IPS DF 6.9 (cell line): ENCODE results near the gene TCEAL9.
A peak's percentile ranks its signal among the peaks of the same experiment; 100 is the strongest.

ENCODE experiments used
- DNase-seq: peaks from one replicate; pipeline ENCODE4 v3.0.0-alpha.2; 2013; ENCODE audit warnings: low read depth, low spot score
- H3K27ac ChIP-seq: one replicate; pipeline ENCODE4 v1.5.1; 2013; ENCODE audit warnings: low read length, control low read depth
- H3K27me3 ChIP-seq: 2 replicates; pipeline ENCODE4 v1.6.1; 2013; ENCODE audit warnings: mild to moderate bottlenecking, low read length; ENCODE audit not compliant: control insufficient read depth, insufficient read depth
- H3K36me3 ChIP-seq: 2 replicates; pipeline ENCODE4 v1.6.1; 2013; ENCODE audit warnings: low read length; ENCODE audit not compliant: control insufficient read depth, insufficient read depth
- H3K4me1 ChIP-seq: 2 replicates; pipeline ENCODE4 v1.6.1; 2013; ENCODE audit warnings: low read length; ENCODE audit not compliant: control insufficient read depth, insufficient read depth
- H3K4me3 ChIP-seq: 2 replicates; pipeline ENCODE4 v1.5.1; 2013; ENCODE audit warnings: mild to moderate bottlenecking, low read length
- H3K9me3 ChIP-seq: 2 replicates; pipeline ENCODE4 v1.6.1; 2013; ENCODE audit warnings: low read length, inconsistent platforms; ENCODE audit not compliant: control insufficient read depth, insufficient read depth
- WGBS: extraction: QIAGEN DNeasy Blood & Tissue Kit; methylation state at CpG from one replicate; pipeline ENCODE4 v1.1.7; 2013; ENCODE audit warnings: mixed read lengths, missing lambda C conversion rate; ENCODE audit not compliant: insufficient read length, insufficient coverage; 5-methylcytosine and 5-hydroxymethylcytosine counted together

Gene TCEAL9

DNA sequence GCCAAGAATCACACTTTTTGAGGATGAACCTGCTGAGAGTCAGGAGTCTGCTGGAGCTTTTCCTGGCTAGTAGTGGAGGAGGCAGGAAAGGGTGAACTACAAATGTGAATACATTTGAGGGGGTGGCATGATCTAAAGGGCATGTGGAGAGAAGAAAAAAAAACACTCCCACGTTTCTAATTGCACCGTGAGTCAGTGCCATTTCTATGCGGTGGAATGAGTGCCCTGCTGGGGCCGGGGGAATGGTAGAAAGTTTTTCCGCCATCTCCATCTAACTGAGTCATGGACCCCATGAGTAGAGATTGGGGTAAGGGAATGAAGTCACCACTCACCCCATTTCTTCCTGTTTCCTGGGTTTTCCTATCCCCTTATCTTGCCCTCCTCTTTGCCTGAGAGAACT lies 39.9 kb downstream of the TCEAL9 start:
- H3K4me3 ChIP-seq: no peak overlapping the region
- no peak overlapping the region for H3K27ac ChIP-seq
- no peaks in the 10 kb centered on the region for H3K4me1 ChIP-seq
- DNase-seq: no peak
- H3K36me3 ChIP-seq: no peaks in the 10 kb centered on the region
- no peaks in the 10 kb centered on the region for H3K27me3 ChIP-seq
- no CpG with 5 or more reads among the region's 5 CpGs for WGBS
- no peaks in the 10 kb centered on the region for H3K9me3 ChIP-seq

DNA sequence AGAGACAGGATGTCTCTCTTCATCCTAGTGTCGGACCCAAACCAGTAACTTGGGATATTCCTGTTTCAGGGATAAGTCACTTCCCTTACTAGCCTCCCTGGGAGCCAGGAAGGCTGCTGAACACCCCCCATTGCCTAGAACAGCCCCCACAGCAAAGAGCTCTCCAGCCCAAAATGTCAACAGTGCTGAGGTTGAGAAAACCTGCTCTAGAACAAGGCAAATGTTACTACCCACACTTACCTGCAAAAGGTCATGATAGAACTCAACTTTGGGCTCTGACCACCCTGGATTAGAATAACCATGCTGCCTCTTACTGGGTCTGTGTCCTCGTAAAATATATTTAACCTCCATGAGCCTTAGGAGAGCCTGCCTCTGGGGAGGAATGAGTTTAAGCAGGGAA lies 40.4 kb downstream of the TCEAL9 start:
- Histone ChIP-seq H3K4me3 (no peak overlapping the region), H3K27ac (no peak overlapping the region), H3K27me3 (no peaks in the 10 kb centered on the region), H3K4me1 (no peaks in the 10 kb centered on the region), H3K36me3 (no peaks in the 10 kb centered on the region), H3K9me3 (no peaks in the 10 kb centered on the region)
- no CpG with 5 or more reads among the region's 2 CpGs for whole genome bisulfite sequencing
- DNase-seq: no peak

DNA sequence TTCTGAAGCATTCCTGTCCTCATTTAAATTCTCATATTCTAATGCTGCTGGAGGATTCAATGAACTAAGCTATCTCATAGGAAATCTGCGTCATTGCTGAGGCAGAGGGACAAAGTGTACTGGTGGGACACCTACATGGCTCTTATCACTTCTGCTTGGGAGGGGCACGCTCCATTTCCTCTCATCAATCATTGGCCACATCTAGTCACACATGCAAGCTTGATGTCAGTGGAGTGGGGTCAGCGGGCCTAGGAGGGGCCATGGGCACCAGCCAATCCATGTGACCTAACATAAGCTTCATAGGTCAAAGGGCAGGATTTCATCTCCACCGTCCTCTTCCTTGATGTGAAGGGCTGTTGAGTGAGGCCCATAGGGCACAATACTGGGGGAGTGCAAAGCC lies 41.4 kb downstream of the TCEAL9 start:
- no CpG with 5 or more reads among the region's 4 CpGs for WGBS
- H3K36me3 ChIP-seq: no peaks in the 10 kb centered on the region
- H3K9me3 ChIP-seq: no peaks in the 10 kb centered on the region
- no peak overlapping the region for H3K4me3 ChIP-seq
- no peaks in the 10 kb centered on the region for H3K27me3 ChIP-seq
- H3K27ac ChIP-seq: no peak overlapping the region
- no peaks in the 10 kb centered on the region for H3K4me1 ChIP-seq
- no peak for DNase-seq

DNA sequence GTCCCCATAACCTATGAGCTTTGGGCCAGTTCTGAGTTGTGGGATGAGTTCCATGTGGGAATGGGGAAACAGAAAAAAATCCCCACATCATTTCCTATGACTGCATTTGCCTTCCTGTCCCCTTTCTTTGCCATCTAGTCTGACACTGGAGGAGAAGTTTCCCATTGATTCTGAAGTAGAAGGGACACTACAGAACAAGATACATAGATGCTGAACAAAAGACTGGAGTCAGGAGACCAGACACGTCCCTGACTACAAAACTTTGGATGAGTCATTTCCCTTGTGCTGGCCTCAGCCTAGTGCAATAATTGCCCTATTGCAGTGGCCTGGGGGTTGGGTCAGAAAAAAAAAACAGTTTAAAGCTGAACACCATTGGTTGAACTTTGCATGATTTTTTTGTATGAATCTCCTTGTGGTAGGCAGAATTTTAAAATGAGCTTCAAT lies 42.1 kb downstream of the TCEAL9 start:
- Histone ChIP-seq H3K27me3 (no peaks in the 10 kb centered on the region), H3K4me3 (no peak overlapping the region), H3K27ac (no peak overlapping the region), H3K36me3 (no peaks in the 10 kb centered on the region), H3K9me3 (no peaks in the 10 kb centered on the region), H3K4me1 (no peaks in the 10 kb centered on the region)
- WGBS: no CpG with 5 or more reads among the region's 1 CpG
- no peak for DNase-seq

DNA sequence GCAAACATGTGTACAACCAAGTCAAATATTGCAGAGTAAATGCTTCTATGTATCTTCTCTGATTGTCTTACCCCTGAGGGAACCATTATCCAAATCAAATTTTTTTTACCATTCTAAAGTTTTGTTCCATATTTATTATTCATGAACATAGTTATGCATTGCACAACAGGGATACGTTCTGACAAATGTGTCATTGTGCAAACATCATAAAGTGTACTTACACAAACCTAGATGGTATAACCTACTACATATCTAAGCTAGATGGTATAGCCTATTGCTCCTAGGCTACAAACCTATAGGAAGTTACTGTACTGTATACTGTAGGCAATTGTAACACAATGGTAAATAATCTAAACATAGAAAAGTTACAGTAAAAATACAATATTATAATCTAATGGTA lies 43.4 kb downstream of the TCEAL9 start:
- no peak overlapping the region for H3K27ac ChIP-seq
- no peak for DNase-seq
- no peak overlapping the region for H3K4me3 ChIP-seq
- peaks cover 1% of the 10 kb centered on the region; the same call in 1 of the 2 replicates for H3K4me1 ChIP-seq
- H3K36me3 ChIP-seq: no peaks in the 10 kb centered on the region
- WGBS: no CpG with 5 or more reads among the region's 1 CpG
- no peaks in the 10 kb centered on the region for H3K9me3 ChIP-seq
- H3K27me3 ChIP-seq: no peaks in the 10 kb centered on the region

DNA sequence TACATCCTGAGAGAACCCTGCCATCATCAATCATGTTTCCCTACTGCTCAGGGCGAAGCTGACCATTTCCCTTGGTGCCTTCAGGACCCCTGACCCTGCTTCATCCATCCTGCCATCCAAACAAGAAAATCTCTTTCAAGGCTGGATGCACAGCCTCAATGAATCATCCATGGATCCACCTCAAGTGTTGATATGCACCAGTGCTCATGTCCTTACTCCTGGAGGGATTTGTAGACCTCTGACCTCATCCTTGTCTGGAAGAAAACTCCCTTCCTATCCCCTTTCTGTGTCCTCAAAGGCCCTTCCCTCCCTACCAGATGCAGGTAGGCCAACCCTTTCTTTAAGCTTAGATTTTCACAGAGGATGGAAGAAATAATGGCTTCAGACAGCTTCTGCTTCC lies 44.6 kb downstream of the TCEAL9 start:
- Histone ChIP-seq H3K36me3 (no peaks in the 10 kb centered on the region), H3K4me3 (no peak overlapping the region), H3K27ac (no peak overlapping the region), H3K4me1 (peaks cover 1% of the 10 kb centered on the region; the same call in 1 of the 2 replicates), H3K27me3 (no peaks in the 10 kb centered on the region), H3K9me3 (no peaks in the 10 kb centered on the region)
- WGBS: no CpG with 5 or more reads among the region's 1 CpG
- no peak for DNase-seq

DNA sequence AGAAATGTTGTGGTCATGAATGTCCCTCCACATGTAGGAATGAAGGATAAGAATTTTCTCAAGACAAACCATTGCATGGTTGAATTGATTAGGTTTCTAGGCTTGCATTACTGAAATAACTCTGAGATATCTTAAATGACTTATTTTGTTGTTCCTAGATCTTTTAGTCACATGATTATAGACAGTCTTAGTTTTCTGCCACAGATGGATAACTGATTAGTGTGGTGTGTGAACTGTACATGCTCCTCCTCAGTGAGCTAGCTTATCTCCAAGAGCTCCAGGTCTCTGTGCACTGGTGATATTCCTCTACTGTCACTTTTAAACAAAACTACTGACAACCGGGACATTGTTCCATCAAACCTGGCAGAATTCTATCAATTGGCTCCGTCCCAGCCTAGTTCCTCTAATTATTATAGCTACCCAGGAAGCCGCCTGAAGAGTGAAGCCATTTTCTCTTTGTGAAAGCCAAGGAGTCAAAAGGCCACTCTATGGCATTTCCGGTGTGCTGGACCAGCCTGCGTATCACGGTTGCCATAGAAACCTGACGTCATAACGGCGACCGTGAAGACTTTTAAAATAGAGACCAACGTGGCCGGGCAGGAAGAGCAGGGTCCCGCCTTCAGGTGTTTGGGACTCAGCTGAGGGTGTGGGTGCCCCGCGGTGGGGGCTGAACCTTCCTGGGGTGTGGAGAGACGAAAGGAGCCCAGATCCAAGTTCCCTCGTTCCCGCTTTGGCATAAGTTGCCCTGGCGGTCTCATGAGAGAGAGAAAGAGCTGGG lies 48.1 kb downstream of the TCEAL9 start:
- H3K27ac ChIP-seq: no peak overlapping the region
- H3K36me3 ChIP-seq: no peaks in the 10 kb centered on the region
- no peaks in the 10 kb centered on the region for H3K9me3 ChIP-seq
- no CpG with 5 or more reads among the region's 19 CpGs for WGBS
- H3K4me1 ChIP-seq: peaks cover 1% of the 10 kb centered on the region; the same call in 1 of the 2 replicates
- DNase-seq: peak; percentile 80
- H3K4me3 ChIP-seq: peak overlapping the region; percentile 77; the same call in 1 of the 2 replicates
- H3K27me3 ChIP-seq: no peaks in the 10 kb centered on the region

DNA sequence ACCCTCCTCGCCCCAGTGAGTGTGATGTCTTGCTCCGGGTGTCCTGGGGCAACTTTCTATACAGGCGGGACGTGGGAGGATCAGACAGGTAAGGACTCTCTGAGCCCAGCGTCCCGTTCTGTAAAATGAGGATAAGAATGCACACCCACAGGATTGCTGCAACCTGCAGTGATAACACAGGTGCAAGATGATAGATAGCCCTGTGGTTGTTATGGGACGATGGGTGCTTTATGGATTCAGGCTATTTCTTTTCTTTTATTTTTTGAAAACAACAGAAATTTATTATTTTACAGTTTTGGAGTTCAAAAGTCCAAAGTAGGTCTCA lies 48.7 kb downstream of the TCEAL9 start:
- WGBS: no CpG with 5 or more reads among the region's 7 CpGs
- Histone ChIP-seq H3K36me3 (no peaks in the 10 kb centered on the region), H3K4me1 (peaks cover 1% of the 10 kb centered on the region; the same call in 1 of the 2 replicates), H3K9me3 (no peaks in the 10 kb centered on the region), H3K4me3 (peak overlapping the region; percentile 77; the same call in 1 of the 2 replicates), H3K27me3 (no peaks in the 10 kb centered on the region), H3K27ac (no peak overlapping the region)
- DNase-seq: no peak

DNA sequence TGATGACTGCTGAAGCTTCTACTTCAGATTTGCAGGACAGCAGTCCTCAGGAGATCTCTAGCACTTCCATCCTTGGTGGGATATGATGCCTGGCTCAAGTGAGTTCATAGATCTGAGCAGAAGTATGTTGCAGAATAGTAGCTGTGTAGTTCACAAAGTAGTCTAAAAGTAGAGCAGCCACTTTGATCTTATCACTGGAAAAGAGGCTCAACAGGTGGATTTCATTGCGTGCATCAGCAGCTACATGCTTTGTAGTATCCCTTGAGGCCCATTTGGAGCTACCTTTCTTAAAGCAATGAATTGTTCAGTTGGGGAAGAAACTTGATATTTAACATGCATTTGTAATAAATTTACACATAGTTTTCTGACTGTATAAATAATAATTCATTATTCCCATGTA lies 50.0 kb downstream of the TCEAL9 start:
- Histone ChIP-seq H3K9me3 (no peaks in the 10 kb centered on the region), H3K4me3 (no peak overlapping the region), H3K4me1 (peaks cover 1% of the 10 kb centered on the region; the same call in 1 of the 2 replicates), H3K27ac (no peak overlapping the region), H3K27me3 (no peaks in the 10 kb centered on the region), H3K36me3 (no peaks in the 10 kb centered on the region)
- no peak for DNase-seq
- no CpG with 5 or more reads among the region's 1 CpG for WGBS

DNA sequence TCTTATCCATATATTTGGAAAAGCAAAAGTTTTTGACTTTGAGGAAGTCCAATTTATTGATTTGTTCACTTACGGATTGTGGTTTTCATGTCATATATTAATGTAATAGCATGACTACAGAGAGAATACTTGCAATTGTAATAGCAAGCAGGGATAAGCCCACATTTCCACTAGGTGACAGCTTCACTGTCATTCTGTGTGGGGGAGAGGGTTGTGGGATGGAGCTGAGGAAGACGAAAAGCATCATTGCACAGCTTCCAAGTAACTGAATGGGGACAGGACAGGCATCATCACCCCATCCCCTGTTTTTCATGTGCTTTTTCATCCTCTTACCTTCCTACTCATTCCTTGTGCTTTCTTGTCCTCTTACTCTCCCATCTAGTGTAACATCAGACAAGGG lies 51.5 kb downstream of the TCEAL9 start:
- H3K36me3 ChIP-seq: no peaks in the 10 kb centered on the region
- H3K4me1 ChIP-seq: peaks cover 1% of the 10 kb centered on the region; the same call in 1 of the 2 replicates
- H3K9me3 ChIP-seq: no peaks in the 10 kb centered on the region
- no CpG with 5 or more reads among the region's 2 CpGs for WGBS
- no peak overlapping the region for H3K4me3 ChIP-seq
- no peak for DNase-seq
- H3K27ac ChIP-seq: no peak overlapping the region
- no peaks in the 10 kb centered on the region for H3K27me3 ChIP-seq
